HG03571 (cell line): ENCODE measurements around the gene COL12A1.

Experiments
- ATAC-seq: cut with Tn5 transposase; IDR thresholded peaks from one replicate; pipeline ENCODE4 v1.9.1; 2021; ENCODE audit not compliant: unreplicated experiment

Gene COL12A1

DNA sequence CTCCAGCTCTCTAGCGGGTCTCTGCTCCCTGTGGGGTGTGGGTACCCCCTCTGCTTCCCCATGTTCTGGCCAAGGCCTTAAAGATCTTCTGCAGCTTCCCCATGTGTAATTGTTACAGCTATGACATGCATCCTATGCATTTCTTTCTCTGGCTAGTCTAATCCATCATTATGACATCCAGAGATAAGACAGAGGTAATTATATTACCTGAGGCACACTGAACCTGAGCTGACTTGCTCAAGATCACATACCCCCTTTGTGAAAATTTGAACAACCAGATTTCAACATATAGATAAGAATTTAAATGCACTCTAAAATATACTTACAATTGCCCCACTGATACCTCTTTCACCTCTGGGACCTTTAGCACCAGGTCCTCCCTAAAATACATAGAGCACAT, 102.4 kb downstream of the COL12A1 start:
- no peak for ATAC-seq

DNA sequence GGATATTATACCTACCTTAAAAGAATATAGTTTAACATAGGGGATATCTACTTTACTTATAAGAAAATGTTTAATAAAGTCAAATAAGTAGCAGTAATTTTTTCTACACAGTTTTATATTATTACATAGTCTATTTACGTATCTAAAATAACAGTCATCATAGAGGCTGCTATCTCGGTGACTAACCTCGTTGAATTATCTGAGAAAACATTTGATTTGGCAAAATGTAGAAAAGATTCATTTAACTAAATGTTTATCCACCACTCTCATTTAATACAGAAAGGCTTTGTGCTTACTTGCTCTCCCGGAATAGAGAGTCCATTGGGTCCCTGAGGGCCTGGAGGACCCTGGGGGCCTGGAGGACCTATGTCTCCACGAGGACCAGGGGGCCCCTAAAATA, 103.6 kb downstream of the COL12A1 start:
- no peak for ATAC-seq

DNA sequence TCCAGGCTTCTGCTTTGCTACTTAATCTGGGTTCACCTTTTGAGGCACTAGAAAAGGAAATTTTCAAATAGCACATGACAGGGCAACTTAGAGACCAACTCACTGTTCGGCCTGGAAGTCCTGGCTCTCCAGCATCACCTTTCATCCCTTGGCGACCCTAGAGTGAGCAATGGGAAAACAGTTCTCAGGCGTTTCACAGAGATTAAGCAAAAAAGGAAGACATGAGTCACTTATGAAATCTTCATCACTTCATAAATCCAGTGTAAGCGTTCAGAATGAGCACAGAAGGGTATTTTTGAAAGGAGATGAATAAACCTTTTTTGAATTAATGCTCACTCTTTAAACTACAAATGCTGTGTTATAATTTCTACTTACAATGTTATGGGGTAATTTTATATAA, 104.0 kb downstream of the COL12A1 start:
- no peak for ATAC-seq

DNA sequence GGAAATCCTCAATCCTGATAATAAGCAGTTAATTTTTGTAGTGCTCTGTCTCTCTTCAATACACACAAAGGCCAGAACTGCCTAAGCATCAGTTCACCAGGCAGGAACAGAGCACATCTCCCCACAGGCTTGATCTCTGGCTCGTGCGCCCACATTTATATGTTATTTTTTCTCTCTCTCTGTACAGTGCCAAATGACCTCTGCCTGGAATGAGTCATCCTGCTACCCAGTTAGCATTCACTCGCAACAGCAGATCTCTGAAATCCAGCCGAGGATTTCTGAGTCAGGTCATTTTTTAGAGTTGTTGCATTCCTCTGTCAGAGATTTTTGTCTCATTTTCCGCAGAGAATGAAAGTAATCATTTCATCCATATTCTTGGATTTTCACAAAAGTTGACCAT, 107.1 kb downstream of the COL12A1 start:
- ATAC-seq = no peak

DNA sequence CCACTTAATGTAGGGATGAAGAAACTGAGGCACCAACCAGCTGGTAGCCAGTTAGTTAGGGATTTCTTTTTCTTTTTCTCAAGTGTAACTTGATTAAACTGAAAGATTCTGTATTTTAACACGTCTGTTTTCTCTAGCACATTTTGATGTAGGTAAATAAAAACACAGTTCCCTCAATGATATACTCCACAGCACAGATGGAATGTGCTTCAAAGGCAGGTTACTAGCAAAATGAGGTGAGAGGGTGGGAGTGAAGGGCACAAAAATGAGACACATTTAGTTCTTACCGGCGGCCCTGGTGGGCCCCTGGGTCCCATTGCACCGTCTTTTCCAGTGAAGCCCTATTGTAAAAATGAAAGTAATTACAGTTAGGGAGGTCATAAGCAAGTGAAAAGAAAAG, 108.9 kb downstream of the COL12A1 start:
- ATAC-seq = no peak

GRCh38 chr6:75094614-75095200, 111.1 kb downstream of the COL12A1 start:
- ATAC-seq = no peak

DNA sequence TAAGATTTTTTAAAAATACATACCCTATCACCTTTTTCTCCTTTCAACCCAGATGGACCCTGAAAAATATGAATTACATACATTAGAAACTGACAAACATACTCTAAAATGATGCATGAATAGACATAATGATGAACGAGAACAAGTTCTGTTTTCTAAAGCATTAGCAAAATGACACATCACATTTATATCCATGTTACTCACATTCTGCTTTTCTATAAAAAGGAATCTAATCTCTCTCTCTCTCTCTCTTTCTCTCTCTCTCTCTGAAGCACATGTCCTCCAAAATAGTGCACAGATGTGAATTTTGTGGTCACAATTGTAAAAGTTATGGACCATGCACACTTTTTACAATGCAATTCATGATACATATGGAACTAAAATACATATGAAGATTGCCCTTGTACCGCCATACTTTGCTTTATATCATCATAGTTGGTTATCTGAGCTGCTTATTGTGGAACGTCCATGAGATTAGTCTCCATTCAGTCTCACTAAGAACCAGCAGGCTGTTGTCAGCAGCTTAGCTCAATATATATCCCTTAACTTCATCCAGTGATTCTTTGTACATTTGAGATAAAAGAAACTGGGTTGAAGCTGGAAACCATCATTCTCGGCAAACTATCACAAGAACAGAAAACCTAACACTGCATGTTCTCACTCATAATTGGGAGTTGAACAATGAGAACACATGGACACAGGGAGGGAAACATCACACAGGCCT, 114.2 kb downstream of the COL12A1 start:
- ATAC-seq = no peak

GRCh38 chr6:75090576-75090975, 115.3 kb downstream of the COL12A1 start:
- ATAC-seq = no peak

- no peak for ATAC-seq
Observed at GRCh38 chr6:75089921-75090320, 115.9 kb downstream of the COL12A1 start.

- no peak for ATAC-seq
Observed at GRCh38 chr6:75089151-75089897, 116.5 kb downstream of the COL12A1 start.

GRCh38 chr6:75085931-75086635, 119.8 kb downstream of the COL12A1 start:
- ATAC-seq = no peak

DNA sequence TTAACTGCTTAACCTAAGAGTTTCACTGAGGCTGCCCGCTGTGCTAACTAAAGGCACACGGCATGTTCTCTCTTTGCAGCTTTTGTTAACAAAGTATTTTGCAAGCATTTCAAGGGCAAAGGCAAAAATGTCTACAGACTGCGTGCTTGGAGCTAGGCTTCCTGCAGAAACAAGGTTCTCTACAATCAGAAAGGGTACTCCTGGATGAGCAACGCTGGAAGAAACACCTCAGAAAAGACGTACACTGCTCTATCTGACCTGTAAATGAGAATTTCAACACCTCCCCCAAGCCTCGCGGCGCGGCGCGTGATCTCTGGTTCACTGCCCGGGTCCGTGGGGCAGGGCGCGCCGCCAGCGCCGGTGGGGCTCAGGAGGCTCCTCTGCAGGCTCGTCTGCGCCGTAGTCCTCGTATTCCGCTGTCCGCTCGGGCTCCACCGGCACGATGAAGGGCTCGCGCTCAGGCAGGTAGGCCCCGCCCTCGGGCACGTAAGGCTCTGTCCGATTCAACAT, 120.9 kb downstream of the COL12A1 start:
- ATAC-seq = no peak

DNA sequence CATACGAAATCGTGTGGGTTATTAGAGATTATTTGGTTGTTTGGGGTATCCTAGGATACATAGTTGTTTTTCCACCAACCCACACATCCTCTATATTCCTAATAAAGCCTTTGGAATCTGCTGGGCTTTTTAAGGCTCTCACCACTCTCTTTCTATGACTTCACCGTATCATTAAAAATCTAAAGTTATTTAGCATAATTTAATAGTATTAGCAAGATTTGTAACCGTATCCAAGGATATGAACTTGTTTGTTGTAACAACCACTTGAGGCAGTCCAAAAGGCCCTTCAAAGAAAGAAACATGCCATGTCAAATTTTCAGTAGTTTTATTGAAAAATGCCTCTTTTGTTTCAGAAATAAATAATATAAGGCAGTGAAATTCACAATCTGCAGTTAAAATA, 121.8 kb downstream of the COL12A1 start:
- ATAC-seq = no peak

- no peak for ATAC-seq
Observed at GRCh38 chr6:75081921-75082320, 123.9 kb downstream of the COL12A1 start.

GRCh38 chr6:75081047-75081446, 124.8 kb downstream of the COL12A1 start:
- ATAC-seq = no peak

DNA sequence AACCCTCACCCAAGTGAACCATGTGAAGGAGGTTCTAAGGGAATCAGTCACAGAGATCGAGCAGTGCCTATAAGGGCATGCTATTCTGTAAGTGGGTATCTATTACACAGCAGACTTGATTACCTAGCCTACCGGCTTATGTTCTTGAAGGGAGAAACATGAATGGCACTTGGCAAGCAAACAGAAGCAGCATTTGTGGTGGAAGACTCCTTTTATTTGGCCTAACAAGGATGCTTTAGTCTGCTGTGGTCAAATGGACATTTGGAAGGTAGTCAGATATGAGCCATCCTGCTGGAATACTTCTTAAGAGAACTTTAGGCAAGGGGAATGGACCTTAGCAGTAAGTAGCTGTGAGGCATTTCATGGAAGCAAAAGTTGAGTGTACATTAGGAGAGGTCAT, 126.3 kb downstream of the COL12A1 start:
- no peak for ATAC-seq

DNA sequence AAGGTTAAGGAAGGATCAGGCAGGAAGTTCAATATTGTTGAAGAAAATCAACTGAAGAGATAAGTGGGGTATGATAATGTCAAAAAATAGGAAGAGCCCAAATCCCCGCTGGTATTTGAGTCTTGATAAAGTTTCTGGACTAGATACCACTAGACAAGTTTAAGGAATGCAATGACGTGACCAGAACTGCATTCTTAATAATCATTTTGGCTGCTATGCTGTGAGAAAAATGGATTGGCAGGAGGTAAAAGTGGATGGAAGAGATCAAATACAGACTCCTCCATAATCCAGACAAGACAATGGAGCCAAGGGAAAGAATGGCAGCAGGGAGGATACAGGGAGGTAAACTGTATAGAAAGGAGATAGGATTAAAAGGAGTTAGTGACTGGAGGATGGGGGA, 128.2 kb downstream of the COL12A1 start:
- ATAC-seq = no peak

GRCh38 chr6:75076009-75076408, 129.8 kb downstream of the COL12A1 start:
- ATAC-seq = no peak

GRCh38 chr6:75070244-75070643, 135.6 kb downstream of the COL12A1 start:
- ATAC-seq = no peak

DNA sequence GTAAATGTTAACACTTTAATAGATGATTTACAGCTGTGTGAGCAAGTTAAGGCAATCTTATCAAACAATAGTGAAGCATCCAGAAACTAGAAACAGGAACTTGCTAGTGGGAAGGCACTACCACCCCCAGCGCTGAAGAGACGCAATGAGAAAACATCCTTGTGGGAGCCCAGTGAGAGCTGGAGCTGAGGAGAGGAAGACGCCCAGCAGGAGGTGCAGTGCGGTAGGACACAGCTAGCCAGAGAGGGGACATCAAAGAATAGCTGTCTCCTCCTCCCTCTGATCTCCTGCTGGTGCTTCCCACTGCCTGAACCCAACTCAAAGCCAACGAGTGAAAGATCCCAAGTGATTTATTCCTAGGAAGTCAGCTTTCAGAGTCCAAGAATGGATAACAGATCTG, 140.3 kb downstream of the COL12A1 start:
- no peak for ATAC-seq

- no peak for ATAC-seq
Observed at GRCh38 chr6:75052491-75052890, 153.4 kb downstream of the COL12A1 start.
